OCI-LY1 (cell line): Measurements from ENCODE around the gene ROBO1.
A peak's percentile ranks its signal among the peaks of the same experiment; 100 is the strongest.

Source experiments
- H2AFZ ChIP-seq: fragments of 200-600 bp; sonication (generic), shearing (Covaris generic); 2 replicates; pipeline ENCODE4 v1.6.0; 2014; ENCODE audit warnings: antibody characterized with exemption, mild to moderate bottlenecking, low read length
- H3F3A ChIP-seq: fragments of 200-600 bp; sonication (generic), shearing (Covaris generic); 2 replicates; pipeline ENCODE4 v1.6.0; 2014; ENCODE audit warnings: mild to moderate bottlenecking, antibody characterized with exemption, low read length, moderate library complexity; ENCODE audit not compliant: insufficient read depth
- H3K27ac ChIP-seq: fragments of 200-600 bp; sonication (generic); 2 replicates; pipeline ENCODE4 v1.5.1; 2014; ENCODE audit warnings: low read length, mixed run types, mild to moderate bottlenecking, low read depth; ENCODE audit not compliant: poor library complexity, severe bottlenecking
- H3K27me3 ChIP-seq: fragments of 200-600 bp; sonication (generic); 2 replicates; pipeline ENCODE4 v1.6.0; 2014; ENCODE audit warnings: antibody characterized with exemption, mild to moderate bottlenecking, low read length, moderate library complexity; ENCODE audit not compliant: insufficient read depth
- H3K36me3 ChIP-seq: fragments of 200-600 bp; sonication (generic); 2 replicates; pipeline ENCODE4 v1.6.1; 2014; ENCODE audit warnings: mild to moderate bottlenecking, antibody characterized with exemption, low read length, moderate library complexity, mixed read lengths; ENCODE audit not compliant: insufficient read depth
- H3K4me1 ChIP-seq: fragments of 200-600 bp; sonication (generic); 2 replicates; pipeline ENCODE4 v1.5.1; 2014; ENCODE audit warnings: mild to moderate bottlenecking, low read length, moderate library complexity; ENCODE audit not compliant: insufficient read depth, severe bottlenecking
- H3K4me2 ChIP-seq: fragments of 200-600 bp; sonication (generic), shearing (Covaris generic); 2 replicates; pipeline ENCODE4 v1.6.1; 2014; ENCODE audit warnings: low read length
- H3K4me3 ChIP-seq: fragments of 200-600 bp; sonication (generic); 2 replicates; pipeline ENCODE4 v1.5.1; 2014; ENCODE audit warnings: low read length, low read depth, mild to moderate bottlenecking, mixed read lengths; ENCODE audit not compliant: poor library complexity, severe bottlenecking
- H3K79me2 ChIP-seq: fragments of 200-600 bp; shearing (Covaris generic); 2 replicates; pipeline ENCODE4 v1.6.1; 2016; ENCODE audit warnings: mixed run types, low read length, mixed read lengths; ENCODE audit not compliant: insufficient read depth
- H3K9ac ChIP-seq: fragments of 200-600 bp; sonication (generic), shearing (Covaris generic); 2 replicates; pipeline ENCODE4 v1.6.1; 2014; ENCODE audit warnings: mild to moderate bottlenecking, low read length, mixed read lengths
- H3K9me2 ChIP-seq: fragments of 200-600 bp; sonication (generic), shearing (Covaris generic); 2 replicates; pipeline ENCODE4 v1.6.1; 2014; ENCODE audit warnings: low read depth, mild to moderate bottlenecking, low read length, mixed read lengths
- H3K9me3 ChIP-seq: fragments of 200-600 bp; shearing (Covaris generic); 2 replicates; pipeline ENCODE4 v1.6.1; 2014; ENCODE audit warnings: low read length, mixed read lengths
- H4K20me1 ChIP-seq: fragments of 200-600 bp; sonication (generic), shearing (Covaris generic); 2 replicates; pipeline ENCODE4 v1.6.0; 2016; ENCODE audit warnings: mild to moderate bottlenecking, low read length; ENCODE audit not compliant: insufficient read depth
- EZH2 ChIP-seq: fragments of 200-600 bp; sonication (generic), shearing (Covaris generic); IDR thresholded peaks from 2 replicates; pipeline ENCODE4 v1.8.0; 2017; ENCODE audit warnings: borderline replicate concordance, mixed run types, mild to moderate bottlenecking, antibody characterized with exemption, low read length, moderate library complexity, mixed read lengths
- TF ChIP-seq, protein P1 (sequence below): fragments of 200-600 bp; sonication (generic), shearing (Covaris generic); IDR thresholded peaks from 2 replicates; pipeline ENCODE4 v1.5.1; 2017; ENCODE audit warnings: mild to moderate bottlenecking, antibody characterized with exemption, low read length, moderate library complexity, mixed read lengths

Gene ROBO1

DNA sequence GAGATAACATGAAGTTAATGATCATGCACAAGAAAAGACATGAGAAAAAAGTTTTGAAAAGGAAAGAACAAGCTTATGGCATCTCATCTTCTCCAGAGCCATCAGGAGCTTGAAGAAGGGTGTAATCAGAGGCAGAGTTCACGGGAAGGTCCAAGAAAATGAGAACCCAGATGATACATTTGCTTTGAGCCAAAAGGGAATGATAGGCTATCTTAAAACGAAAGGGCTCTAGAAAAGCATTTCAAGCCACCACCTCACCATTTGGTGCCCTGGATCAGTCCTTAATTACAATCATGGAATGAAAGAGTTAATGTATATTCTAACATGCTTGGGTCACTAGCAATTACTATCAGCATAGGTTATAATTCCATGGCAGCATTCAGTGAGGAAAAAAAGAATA is 781.8 kb downstream of the ROBO1 start:
- no peak overlapping the region for H3K4me2 ChIP-seq
- no peaks in the 10 kb centered on the region for H3F3A ChIP-seq
- H3K9ac ChIP-seq = no peak overlapping the region
- H3K27me3 ChIP-seq = no peaks in the 10 kb centered on the region
- no peaks in the 10 kb centered on the region for H4K20me1 ChIP-seq
- H3K9me2 ChIP-seq = no peaks in the 10 kb centered on the region
- TF ChIP-seq, protein P1, sequence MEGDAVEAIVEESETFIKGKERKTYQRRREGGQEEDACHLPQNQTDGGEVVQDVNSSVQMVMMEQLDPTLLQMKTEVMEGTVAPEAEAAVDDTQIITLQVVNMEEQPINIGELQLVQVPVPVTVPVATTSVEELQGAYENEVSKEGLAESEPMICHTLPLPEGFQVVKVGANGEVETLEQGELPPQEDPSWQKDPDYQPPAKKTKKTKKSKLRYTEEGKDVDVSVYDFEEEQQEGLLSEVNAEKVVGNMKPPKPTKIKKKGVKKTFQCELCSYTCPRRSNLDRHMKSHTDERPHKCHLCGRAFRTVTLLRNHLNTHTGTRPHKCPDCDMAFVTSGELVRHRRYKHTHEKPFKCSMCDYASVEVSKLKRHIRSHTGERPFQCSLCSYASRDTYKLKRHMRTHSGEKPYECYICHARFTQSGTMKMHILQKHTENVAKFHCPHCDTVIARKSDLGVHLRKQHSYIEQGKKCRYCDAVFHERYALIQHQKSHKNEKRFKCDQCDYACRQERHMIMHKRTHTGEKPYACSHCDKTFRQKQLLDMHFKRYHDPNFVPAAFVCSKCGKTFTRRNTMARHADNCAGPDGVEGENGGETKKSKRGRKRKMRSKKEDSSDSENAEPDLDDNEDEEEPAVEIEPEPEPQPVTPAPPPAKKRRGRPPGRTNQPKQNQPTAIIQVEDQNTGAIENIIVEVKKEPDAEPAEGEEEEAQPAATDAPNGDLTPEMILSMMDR = no peak
- TF ChIP-seq EZH2 = no peak
- H3K27ac ChIP-seq = no peak overlapping the region
- H3K4me1 ChIP-seq = no peaks in the 10 kb centered on the region
- H3K9me3 ChIP-seq = no peaks in the 10 kb centered on the region
- H3K36me3 ChIP-seq = no peaks in the 10 kb centered on the region
- H2AFZ ChIP-seq = no peak overlapping the region
- no peaks in the 10 kb centered on the region for H3K79me2 ChIP-seq
- H3K4me3 ChIP-seq = no peak overlapping the region

DNA sequence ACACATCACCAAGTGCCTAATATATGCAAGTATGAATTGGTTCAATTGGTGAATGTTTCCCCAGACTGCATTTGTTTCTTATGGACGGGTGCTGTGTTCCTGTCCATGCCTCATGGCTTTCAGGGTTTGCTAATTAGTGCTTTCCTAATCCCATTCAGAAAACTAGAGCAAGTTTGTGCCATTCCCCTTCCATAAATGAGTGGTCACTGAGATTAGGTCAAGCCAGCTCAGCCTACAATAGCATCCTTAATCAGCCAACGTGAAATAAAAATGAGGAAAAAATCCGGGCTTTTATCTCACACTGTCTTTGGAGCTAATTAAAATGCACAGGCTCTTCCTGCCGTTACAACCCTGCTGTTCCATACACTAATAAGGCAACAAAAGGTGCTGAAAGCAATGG is 788.8 kb downstream of the ROBO1 start:
- no peaks in the 10 kb centered on the region for H3F3A ChIP-seq
- H3K4me1 ChIP-seq = no peaks in the 10 kb centered on the region
- no peak overlapping the region for H3K4me3 ChIP-seq
- no peak for TF ChIP-seq EZH2
- TF ChIP-seq, protein P1 = no peak
- H3K9ac ChIP-seq = no peak overlapping the region
- no peaks in the 10 kb centered on the region for H3K9me3 ChIP-seq
- no peak overlapping the region for H3K27ac ChIP-seq
- no peaks in the 10 kb centered on the region for H3K27me3 ChIP-seq
- no peak overlapping the region for H3K4me2 ChIP-seq
- no peak overlapping the region for H2AFZ ChIP-seq
- no peaks in the 10 kb centered on the region for H4K20me1 ChIP-seq
- no peaks in the 10 kb centered on the region for H3K9me2 ChIP-seq
- H3K79me2 ChIP-seq = no peaks in the 10 kb centered on the region
- H3K36me3 ChIP-seq = no peaks in the 10 kb centered on the region

DNA sequence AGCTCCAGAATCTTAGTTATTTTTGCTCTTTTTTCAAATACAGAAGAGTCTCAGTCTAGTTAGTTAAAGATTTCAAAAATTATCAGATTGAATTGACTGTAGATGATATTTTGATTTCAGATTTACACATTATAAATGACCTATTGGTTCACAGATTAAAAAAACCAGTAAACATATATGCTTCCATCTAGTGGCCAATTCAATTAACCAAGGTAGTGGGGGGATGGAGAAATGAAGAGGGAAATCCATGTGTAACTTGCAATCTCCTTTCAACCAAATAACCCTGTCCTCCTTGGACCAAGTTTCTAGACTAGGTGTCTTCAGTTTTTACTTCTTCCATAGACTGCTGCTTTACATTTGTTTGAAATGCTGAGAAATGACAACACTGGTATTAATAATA is 789.8 kb downstream of the ROBO1 start:
- Histone ChIP-seq H3K9me3 (no peaks in the 10 kb centered on the region), H3K36me3 (no peaks in the 10 kb centered on the region), H3F3A (no peaks in the 10 kb centered on the region), H4K20me1 (no peaks in the 10 kb centered on the region), H2AFZ (no peak overlapping the region), H3K4me2 (no peak overlapping the region), H3K79me2 (no peaks in the 10 kb centered on the region), H3K4me1 (no peaks in the 10 kb centered on the region), H3K27ac (no peak overlapping the region), H3K27me3 (no peaks in the 10 kb centered on the region), H3K9me2 (no peaks in the 10 kb centered on the region), H3K9ac (no peak overlapping the region), H3K4me3 (no peak overlapping the region)
- TF ChIP-seq EZH2 = no peak
- TF ChIP-seq, protein P1 = peak; percentile 25; the same call in 1 of the 2 replicates
